ENCODE measurements around the gene NFKBIZ.
"Not testable (repeated sequence)": the region's sequence is repeated elsewhere in the genome, so short reads cannot be mapped to it uniquely, and the experiment has no call there.

The NFKBIZ gene

GRCh38 chr3:101876142-101876541, 26.8 kb downstream of the NFKBIZ start:
- DNase-seq (ENCODE audit: low spot score), result no peak

GRCh38 chr3:101878589-101878988, 29.3 kb downstream of the NFKBIZ start:
- no peak for DNase-seq (ENCODE audit: low spot score)

- no peak for DNase-seq (ENCODE audit: low spot score)
Observed at GRCh38 chr3:101879102-101879501, 29.8 kb downstream of the NFKBIZ start.

- no peak for DNase-seq (ENCODE audit: low spot score)
Observed at GRCh38 chr3:101879623-101880284, 30.4 kb downstream of the NFKBIZ start.

GRCh38 chr3:101884776-101885175, 35.5 kb downstream of the NFKBIZ start:
- DNase-seq (ENCODE audit: low spot score), result no peak

- DNase-seq (ENCODE audit: low spot score), result not testable (repeated sequence)
Observed at GRCh38 chr3:101885584-101885983, 36.3 kb downstream of the NFKBIZ start.

GRCh38 chr3:101886626-101887025, 37.3 kb downstream of the NFKBIZ start:
- no peak for DNase-seq (ENCODE audit: low spot score)

GRCh38 chr3:101888653-101889052, 39.3 kb downstream of the NFKBIZ start:
- DNase-seq (ENCODE audit: low spot score), result no peak

- DNase-seq (ENCODE audit: low spot score), result no peak
Observed at GRCh38 chr3:101890716-101891115, 41.4 kb downstream of the NFKBIZ start.

GRCh38 chr3:101892648-101893047, 43.3 kb downstream of the NFKBIZ start:
- DNase-seq (ENCODE audit: low spot score), result no peak

GRCh38 chr3:101896083-101896757, 46.9 kb downstream of the NFKBIZ start:
- no peak for DNase-seq (ENCODE audit: low spot score)

- DNase-seq (ENCODE audit: low spot score), result no peak
Observed at GRCh38 chr3:101897013-101897412, 47.7 kb downstream of the NFKBIZ start.

- no peak for DNase-seq (ENCODE audit: low spot score)
Observed at GRCh38 chr3:101898039-101898438, 48.7 kb downstream of the NFKBIZ start.

- no peak for DNase-seq (ENCODE audit: low spot score)
Observed at GRCh38 chr3:101898752-101899169, 49.4 kb downstream of the NFKBIZ start.

GRCh38 chr3:101900316-101900715, 51.0 kb downstream of the NFKBIZ start:
- no peak for DNase-seq (ENCODE audit: low spot score)

- no peak for DNase-seq (ENCODE audit: low spot score)
Observed at GRCh38 chr3:101900736-101901135, 51.4 kb downstream of the NFKBIZ start.

GRCh38 chr3:101902041-101902440, 52.7 kb downstream of the NFKBIZ start:
- DNase-seq (ENCODE audit: low spot score), result peak; percentile 27

- DNase-seq (ENCODE audit: low spot score), result no peak
Observed at GRCh38 chr3:101903451-101903871, 54.1 kb downstream of the NFKBIZ start.

GRCh38 chr3:101905573-101905972, 56.3 kb downstream of the NFKBIZ start:
- DNase-seq (ENCODE audit: low spot score), result not testable (repeated sequence)
